Measurements from ENCODE around the gene RPS19.

GRCh38 chr19:41872384-41872774 is 12.3 kb downstream of the RPS19 start:
- TF ChIP-seq CTCF (IDR thresholded peaks at IDR 0.05): no peak
- TF ChIP-seq POLR2A (IDR thresholded peaks at IDR 0.05): no peak
